K562 (cell line): Measurements from ENCODE around the gene DDX39A. TPM values are rescaled to one million over a fixed set of nuclear protein-coding genes. Genes with fewer than 3 reads are reported as not detected.

Experiments used
- ARID1B ChIP-seq: fragments of 450-650 bp; IDR thresholded peaks from 2 replicates; pipeline ENCODE4 v1.6.1; 2016; ENCODE audit warnings: antibody characterized with exemption, mild to moderate bottlenecking, inconsistent platforms
- CBX3 ChIP-seq, 2 experiments: IDR thresholded peaks; 1 replicate in 1 of 2; 2 replicates in 1 of 2; pipeline ENCODE4 v1.6.1; 2012; ENCODE audit warnings: inconsistent platforms in 2 of 2, low read length in 2 of 2, borderline replicate concordance in 1 of 2, control low read depth in 1 of 2
- COPS2 ChIP-seq: fragments of 450-650 bp; conservative IDR thresholded peaks from 2 replicates; pipeline ENCODE4 v1.6.1; 2016; ENCODE audit warnings: mild to moderate bottlenecking, moderate library complexity
- CSDE1 ChIP-seq, 2 experiments: fragments of 450-650 bp; IDR thresholded peaks; 2 replicates each; pipeline ENCODE4 v1.6.1; 2016; ENCODE audit warnings: mild to moderate bottlenecking in 1 of 2
- NCOR1 ChIP-seq: fragments of 450-650 bp; IDR thresholded peaks from 2 replicates; pipeline ENCODE4 v1.6.1; 2016; ENCODE audit warnings: mild to moderate bottlenecking, moderate library complexity
- NR1H2 ChIP-seq: sonication (generic); formaldehyde crosslinking; IDR thresholded peaks from 2 replicates; pipeline ENCODE4 v1.4.0; 2020; ENCODE audit warnings: mild to moderate bottlenecking, missing genetic modification reagents
- NR3C1 ChIP-seq: sonication (generic); formaldehyde crosslinking; IDR thresholded peaks from 2 replicates; pipeline ENCODE4 v1.8.1; 2022; ENCODE audit warnings: missing genetic modification reagents
- POLR3A ChIP-seq: IDR thresholded peaks from 2 replicates; pipeline ENCODE4 v1.6.1; 2011; ENCODE audit warnings: borderline replicate concordance, mild to moderate bottlenecking, moderate library complexity; ENCODE audit not compliant: insufficient read length, insufficient read depth; ENCODE audit errors: extremely low read depth
- RAD21 ChIP-seq, 2 experiments: fragments of 250-450 bp in 1 of 2; fragments of 450-650 bp in 1 of 2; sonication (Bioruptor Pico) in 1 of 2; formaldehyde crosslinking in 1 of 2; IDR thresholded peaks in 1 of 2; conservative IDR thresholded peaks in 1 of 2; 2 replicates each; pipeline versions ENCODE4 v1.4.0 to v1.8.0; 2020 to 2022; ENCODE audit warnings: mild to moderate bottlenecking in 2 of 2, moderate library complexity in 1 of 2
- RBM17 ChIP-seq: fragments of 200-400 bp; formaldehyde crosslinking; IDR thresholded peaks from 2 replicates; pipeline ENCODE4 v1.6.1; 2017; ENCODE audit warnings: low read depth, mild to moderate bottlenecking, low read length, borderline replicate concordance
- SOX6 ChIP-seq: fragments of 450-650 bp; IDR thresholded peaks from 2 replicates; pipeline ENCODE4 v1.6.1; 2014; ENCODE audit warnings: mild to moderate bottlenecking
- TAF15 ChIP-seq: fragments of 200-400 bp; formaldehyde crosslinking; IDR thresholded peaks from 2 replicates; pipeline ENCODE4 v1.6.1; 2017; ENCODE audit warnings: mild to moderate bottlenecking, low read depth, low read length, moderate library complexity
- TCF7 ChIP-seq: sonication (generic); IDR thresholded peaks from 2 replicates; pipeline ENCODE4 v1.6.1; 2016; ENCODE audit warnings: antibody characterized with exemption, borderline replicate concordance
- TFAM ChIP-seq: fragments of 250-450 bp; sonication (Bioruptor Pico); conservative IDR thresholded peaks from 2 replicates; pipeline ENCODE4 v1.5.0; 2021; ENCODE audit warnings: mild to moderate bottlenecking, moderate library complexity
- TSC22D4 ChIP-seq: fragments of 450-650 bp; IDR thresholded peaks from 2 replicates; pipeline ENCODE4 v1.6.1; 2016; ENCODE audit warnings: missing genetic modification characterization, missing biosample characterization, control low read depth
- ZBTB1 ChIP-seq: sonication (generic); formaldehyde crosslinking; IDR thresholded peaks from 2 replicates; pipeline ENCODE4 v1.8.1; 2023; ENCODE audit warnings: missing genetic modification reagents, low read depth, mild to moderate bottlenecking, borderline replicate concordance
- ZC3H8 ChIP-seq: fragments of 450-650 bp; IDR thresholded peaks from 2 replicates; pipeline ENCODE4 v1.6.1; 2017
- ZFP1 ChIP-seq: fragments of 450-650 bp; formaldehyde crosslinking; IDR thresholded peaks from 2 replicates; pipeline ENCODE4 v1.4.0; 2020; ENCODE audit warnings: mild to moderate bottlenecking, mixed read lengths
- ZNF124 ChIP-seq: sonication (generic); formaldehyde crosslinking; IDR thresholded peaks from 2 replicates; pipeline ENCODE4 v1.8.1; 2022; ENCODE audit warnings: missing genetic modification reagents
- ZNF184 ChIP-seq: sonication (generic); formaldehyde crosslinking; IDR thresholded peaks from 2 replicates; pipeline ENCODE4 v1.5.0; 2020; ENCODE audit warnings: missing genetic modification reagents
- ZNF217 ChIP-seq: sonication (generic); formaldehyde crosslinking; IDR thresholded peaks from 2 replicates; pipeline ENCODE4 v1.8.0; 2022; ENCODE audit warnings: mild to moderate bottlenecking, missing genetic modification reagents
- ZNF507 ChIP-seq: conservative IDR thresholded peaks from 2 replicates; pipeline ENCODE4 v1.6.1; 2017; ENCODE audit warnings: missing genetic modification characterization, missing compliant biosample characterization
- ZNF707 ChIP-seq: fragments of 250-450 bp; sonication (Bioruptor Pico); conservative IDR thresholded peaks from 2 replicates; pipeline ENCODE4 v1.8.0; 2022; ENCODE audit warnings: inconsistent platforms, mild to moderate bottlenecking, moderate library complexity
- ZNF764 ChIP-seq: fragments of 250-450 bp; sonication (Bioruptor Pico); IDR thresholded peaks from 2 replicates; pipeline ENCODE4 v1.4.0; 2020; ENCODE audit warnings: low read depth, mild to moderate bottlenecking, moderate library complexity
- polyA plus RNA-seq, 8 experiments: library from polyadenylated mRNA; depleted of rRNA in 4 of 8; stranded (reverse) in 5 of 8; unstranded in 3 of 8; fragments of >200 nt; fragmentation: Nextera tagmentation in 2 of 8; fragmentation: Illumina TruSeq in 1 of 8; extraction: Ambion mirVana in 2 of 8; extraction: Trizol in 1 of 8; gene quantifications; 2 replicates each; pipeline versions ENCODE4 v1.2.1 to v1.2.3, GENCODE V29; 2011 to 2014; ENCODE audit warnings: inconsistent platforms in 1 of 8, missing spikeins in 1 of 8
- total RNA-seq, 7 experiments: library from RNA; depleted of rRNA in 6 of 7; stranded (reverse); fragments of >200 nt in 6 of 7; fragmentation: Illumina TruSeq in 2 of 7; extraction: Trizol in 2 of 7; gene quantifications; 2 replicates each; pipeline versions ENCODE4 v1.2.1 to v1.2.3, GENCODE V29; 2011 to 2021; ENCODE audit warnings: low replicate concordance in 1 of 7
- TF ChIP-seq, protein P1 (sequence below): fragments of 450-650 bp; IDR thresholded peaks from 2 replicates; pipeline ENCODE4 v1.7.0; 2016; ENCODE audit warnings: borderline replicate concordance
- TF ChIP-seq, protein P2 (sequence below): sonication (generic); formaldehyde crosslinking; IDR thresholded peaks from 2 replicates; pipeline ENCODE4 v1.8.1; 2023; ENCODE audit warnings: mild to moderate bottlenecking, missing genetic modification reagents
- TF ChIP-seq, protein P3 (sequence below): fragments of 450-650 bp; formaldehyde crosslinking; IDR thresholded peaks from 2 replicates; pipeline ENCODE4 v1.4.0; 2020; ENCODE audit warnings: mild to moderate bottlenecking

DDX39A gene
- total and polyA plus RNA-seq, 9 of the 15 experiments (the other 6 are each of a cell fraction or from before 2014, with no cell fraction given) = 90.3 to 250 (median 188) TPM

DNA sequence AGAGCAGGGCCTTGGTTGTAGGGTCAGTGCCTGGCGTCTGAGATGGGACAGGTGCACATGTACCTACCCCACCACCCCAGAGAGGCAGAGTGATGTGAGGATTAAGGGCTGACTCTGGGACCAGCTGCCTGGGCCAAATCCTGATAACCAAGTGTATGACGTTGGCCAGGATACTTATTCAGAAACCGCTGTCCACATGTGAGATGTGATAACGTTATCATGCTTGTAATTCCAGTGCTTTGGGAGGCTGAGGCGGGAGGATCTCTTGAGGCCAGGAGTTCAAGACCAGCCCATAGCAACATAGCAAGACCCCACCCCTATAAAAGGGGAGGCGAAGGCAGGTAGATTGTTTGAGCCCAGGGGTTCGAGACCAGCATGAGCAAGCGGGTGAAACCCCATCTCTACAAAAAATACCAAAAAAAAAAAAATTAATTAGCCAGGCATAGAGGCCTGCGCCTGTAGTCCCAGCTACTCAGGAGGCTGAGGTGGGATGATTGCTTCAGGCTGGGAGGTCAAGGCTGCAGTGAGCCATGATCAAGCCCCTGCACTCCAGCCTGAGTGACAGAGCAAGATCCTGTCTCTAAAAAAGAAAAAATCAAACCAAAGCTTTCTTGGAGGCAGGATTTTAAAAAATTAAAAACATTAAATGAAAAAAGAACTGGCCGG lies 27.9 kb downstream of the DDX39A start (continued):
- 0 out of 4 replicates have a peak, but pooled peaks of 1 of the 2 experiments have one; percentile 3 for TF ChIP-seq RAD21 (CRISPR knock-in tag; conservative IDR thresholded peaks at IDR 0.05 in 1 of 2, IDR thresholded peaks at IDR 0.05 in 1 of 2)
- peak; percentile 82 for TF ChIP-seq SOX6
- TF ChIP-seq CSDE1 (IDR thresholded peaks at IDR 0.05) = no peak
- no peak for TF ChIP-seq ZNF707
- TF ChIP-seq POLR3A = no peak
- no peak for TF ChIP-seq COPS2
- no peak for TF ChIP-seq ZBTB1 (CRISPR knock-in tag)
- TF ChIP-seq ZC3H8 = no peak
- TF ChIP-seq TCF7 = peak; percentile 40; the same call in 1 of the 2 replicates
- no peak for TF ChIP-seq ZNF184 (CRISPR knock-in tag)
- no peak for TF ChIP-seq RBM17
- TF ChIP-seq TFAM (CRISPR knock-in tag) = no peak
- TF ChIP-seq NCOR1 = peak; percentile 93
- no peak for TF ChIP-seq TSC22D4 (tag)
- no peak for TF ChIP-seq ZNF507 (tag)
- TF ChIP-seq ZNF124 (CRISPR knock-in tag) = no peak
- TF ChIP-seq ZNF764 (CRISPR knock-in tag) = no peak
- peak; percentile 96 for TF ChIP-seq ARID1B
- TF ChIP-seq, protein P1, sequence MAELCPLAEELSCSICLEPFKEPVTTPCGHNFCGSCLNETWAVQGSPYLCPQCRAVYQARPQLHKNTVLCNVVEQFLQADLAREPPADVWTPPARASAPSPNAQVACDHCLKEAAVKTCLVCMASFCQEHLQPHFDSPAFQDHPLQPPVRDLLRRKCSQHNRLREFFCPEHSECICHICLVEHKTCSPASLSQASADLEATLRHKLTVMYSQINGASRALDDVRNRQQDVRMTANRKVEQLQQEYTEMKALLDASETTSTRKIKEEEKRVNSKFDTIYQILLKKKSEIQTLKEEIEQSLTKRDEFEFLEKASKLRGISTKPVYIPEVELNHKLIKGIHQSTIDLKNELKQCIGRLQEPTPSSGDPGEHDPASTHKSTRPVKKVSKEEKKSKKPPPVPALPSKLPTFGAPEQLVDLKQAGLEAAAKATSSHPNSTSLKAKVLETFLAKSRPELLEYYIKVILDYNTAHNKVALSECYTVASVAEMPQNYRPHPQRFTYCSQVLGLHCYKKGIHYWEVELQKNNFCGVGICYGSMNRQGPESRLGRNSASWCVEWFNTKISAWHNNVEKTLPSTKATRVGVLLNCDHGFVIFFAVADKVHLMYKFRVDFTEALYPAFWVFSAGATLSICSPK = no peak
- TF ChIP-seq, protein P2, sequence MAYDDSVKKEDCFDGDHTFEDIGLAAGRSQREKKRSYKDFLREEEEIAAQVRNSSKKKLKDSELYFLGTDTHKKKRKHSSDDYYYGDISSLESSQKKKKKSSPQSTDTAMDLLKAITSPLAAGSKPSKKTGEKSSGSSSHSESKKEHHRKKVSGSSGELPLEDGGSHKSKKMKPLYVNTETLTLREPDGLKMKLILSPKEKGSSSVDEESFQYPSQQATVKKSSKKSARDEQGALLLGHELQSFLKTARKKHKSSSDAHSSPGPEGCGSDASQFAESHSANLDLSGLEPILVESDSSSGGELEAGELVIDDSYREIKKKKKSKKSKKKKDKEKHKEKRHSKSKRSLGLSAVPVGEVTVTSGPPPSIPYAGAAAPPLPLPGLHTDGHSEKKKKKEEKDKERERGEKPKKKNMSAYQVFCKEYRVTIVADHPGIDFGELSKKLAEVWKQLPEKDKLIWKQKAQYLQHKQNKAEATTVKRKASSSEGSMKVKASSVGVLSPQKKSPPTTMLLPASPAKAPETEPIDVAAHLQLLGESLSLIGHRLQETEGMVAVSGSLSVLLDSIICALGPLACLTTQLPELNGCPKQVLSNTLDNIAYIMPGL (CRISPR knock-in tag) = no peak
- no peak for TF ChIP-seq ZNF217 (CRISPR knock-in tag)
- TF ChIP-seq NR3C1 = no peak
- no peak; a peak in 1 of 3 replicates for TF ChIP-seq CBX3 (IDR thresholded peaks at IDR 0.05; ENCODE audit: borderline replicate concordance in 1 of 2, low read length in 2 of 2)
- TF ChIP-seq, protein P3, sequence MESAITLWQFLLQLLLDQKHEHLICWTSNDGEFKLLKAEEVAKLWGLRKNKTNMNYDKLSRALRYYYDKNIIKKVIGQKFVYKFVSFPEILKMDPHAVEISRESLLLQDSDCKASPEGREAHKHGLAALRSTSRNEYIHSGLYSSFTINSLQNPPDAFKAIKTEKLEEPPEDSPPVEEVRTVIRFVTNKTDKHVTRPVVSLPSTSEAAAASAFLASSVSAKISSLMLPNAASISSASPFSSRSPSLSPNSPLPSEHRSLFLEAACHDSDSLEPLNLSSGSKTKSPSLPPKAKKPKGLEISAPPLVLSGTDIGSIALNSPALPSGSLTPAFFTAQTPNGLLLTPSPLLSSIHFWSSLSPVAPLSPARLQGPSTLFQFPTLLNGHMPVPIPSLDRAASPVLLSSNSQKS (CRISPR knock-in tag) = no peak
- TF ChIP-seq ZFP1 (CRISPR knock-in tag) = no peak
- TF ChIP-seq NR1H2 = no peak
- no peak for TF ChIP-seq TAF15
